GM13976 (cell line): ENCODE measurements around the gene PRKAR2B.

Experiments
- DNase-seq: peaks from one replicate; pipeline ENCODE4 v3.0.0; 2012; ENCODE audit warnings: low spot score
- in situ Hi-C: fragments of 300-500 bp; cut with MboI; formaldehyde crosslinking; loops from one replicate; pipeline ENCODE4 v1.12.0; 2022; ENCODE audit warnings: low sequenced_read_pairs, mixed read lengths, inconsistent platforms; ENCODE audit not compliant: unreplicated experiment
- TF ChIP-seq, protein P1 (sequence below): IDR thresholded peaks from 2 replicates; pipeline ENCODE4 v1.5.1; 2012; ENCODE audit warnings: borderline replicate concordance, mild to moderate bottlenecking; ENCODE audit not compliant: insufficient read depth; ENCODE audit errors: extremely low read depth, missing control alignments, control extremely low read depth

Gene PRKAR2B

DNA sequence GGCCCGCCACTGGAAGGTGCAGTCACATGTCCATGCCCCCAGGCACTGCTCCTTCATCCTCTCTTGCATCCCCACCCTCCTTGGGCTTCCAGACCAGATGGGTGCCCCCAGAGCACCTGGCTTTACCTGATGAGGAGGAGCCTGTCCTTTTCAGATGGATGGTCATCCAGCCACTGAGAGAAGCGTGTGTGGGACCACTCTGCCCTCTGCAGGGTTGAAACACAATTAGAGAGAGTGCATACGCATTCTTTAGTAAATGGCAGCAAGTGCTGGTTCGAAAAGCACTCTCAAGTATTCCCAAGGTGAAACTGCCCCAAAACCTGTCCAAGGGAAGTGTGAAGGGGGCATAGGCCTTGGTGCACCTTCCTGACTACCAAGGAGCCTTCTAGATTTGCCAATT lies 165.9 kb downstream of the PRKAR2B start:
- DNase-seq, result no peak
- TF ChIP-seq, protein P1, sequence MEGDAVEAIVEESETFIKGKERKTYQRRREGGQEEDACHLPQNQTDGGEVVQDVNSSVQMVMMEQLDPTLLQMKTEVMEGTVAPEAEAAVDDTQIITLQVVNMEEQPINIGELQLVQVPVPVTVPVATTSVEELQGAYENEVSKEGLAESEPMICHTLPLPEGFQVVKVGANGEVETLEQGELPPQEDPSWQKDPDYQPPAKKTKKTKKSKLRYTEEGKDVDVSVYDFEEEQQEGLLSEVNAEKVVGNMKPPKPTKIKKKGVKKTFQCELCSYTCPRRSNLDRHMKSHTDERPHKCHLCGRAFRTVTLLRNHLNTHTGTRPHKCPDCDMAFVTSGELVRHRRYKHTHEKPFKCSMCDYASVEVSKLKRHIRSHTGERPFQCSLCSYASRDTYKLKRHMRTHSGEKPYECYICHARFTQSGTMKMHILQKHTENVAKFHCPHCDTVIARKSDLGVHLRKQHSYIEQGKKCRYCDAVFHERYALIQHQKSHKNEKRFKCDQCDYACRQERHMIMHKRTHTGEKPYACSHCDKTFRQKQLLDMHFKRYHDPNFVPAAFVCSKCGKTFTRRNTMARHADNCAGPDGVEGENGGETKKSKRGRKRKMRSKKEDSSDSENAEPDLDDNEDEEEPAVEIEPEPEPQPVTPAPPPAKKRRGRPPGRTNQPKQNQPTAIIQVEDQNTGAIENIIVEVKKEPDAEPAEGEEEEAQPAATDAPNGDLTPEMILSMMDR, result no peak
- in situ Hi-C loops, result no loop called here
